Activated CD8-positive, alpha-beta T cell treated with anti-CD3 and anti-CD28 coated beads for 36 hours (primary cell): ENCODE results near the gene PLRG1. TPM values are rescaled to one million over a fixed set of nuclear protein-coding genes. Genes with fewer than 3 reads are reported as not detected.
A peak's percentile ranks its signal among the peaks of the same experiment; 100 is the strongest.

Experiments
- ATAC-seq: fragments of 200-7000 bp; cut with Tn5 transposase; one replicate; pipeline ENCODE4 v1.10.0; 2021; ENCODE audit warnings: mild to moderate bottlenecking, moderate library complexity
- CTCF ChIA-PET: fragments of 350-600 bp; sonication (Branson Sonifier 250); formaldehyde crosslinking; loops from one replicate; lab custom pipeline; 2021; ENCODE audit warnings: antibody characterized with exemption; lab: Charles Lee
- POLR2A ChIA-PET: fragments of 350-600 bp; sonication (Branson Sonifier 250); formaldehyde crosslinking; loops from one replicate; lab custom pipeline; 2021; ENCODE audit warnings: antibody characterized with exemption; lab: Charles Lee
- DNase-seq: peaks from one replicate; pipeline ENCODE4 v3.0.0-alpha.2; 2020
- H3K27ac Mint-ChIP-seq: one replicate; pipeline ENCODE4 v1.8.0; 2021; ENCODE audit warnings: mild to moderate bottlenecking, mixed read lengths
- H3K27me3 Mint-ChIP-seq: one replicate; pipeline ENCODE4 v1.8.0; 2021; ENCODE audit warnings: mixed read lengths
- H3K36me3 Mint-ChIP-seq: one replicate; pipeline ENCODE4 v1.8.0; 2021; ENCODE audit warnings: low read depth, mixed read lengths
- H3K4me1 Mint-ChIP-seq: one replicate; pipeline ENCODE4 v1.8.0; 2021; ENCODE audit warnings: low read depth, mixed read lengths
- H3K4me3 Mint-ChIP-seq: one replicate; pipeline ENCODE4 v1.8.0; 2021; ENCODE audit warnings: mild to moderate bottlenecking, moderate library complexity, mixed read lengths
- H3K9me3 Mint-ChIP-seq: one replicate; pipeline ENCODE4 v1.8.0; 2021; ENCODE audit warnings: mixed read lengths
- intact Hi-C: fragments of 100-400 bp; cut with micrococcal nuclease; formaldehyde crosslinking; loops from one replicate; pipeline ENCODE4 v1.10.0; 2022
- total RNA-seq, 2 experiments: library from RNA; stranded (reverse); gene quantifications; one replicate each; pipeline ENCODE4 v1.2.3, GENCODE V29; 2021
- TF ChIP-seq, protein P1 (sequence below): fragments of 200-600 bp; IDR thresholded peaks from one replicate; pipeline ENCODE4 v1.8.0; 2022; ENCODE audit warnings: antibody characterized with exemption, mild to moderate bottlenecking

PLRG1 gene
- total RNA-seq, 2 experiments from 2014 or later = 114 to 121 TPM

DNA sequence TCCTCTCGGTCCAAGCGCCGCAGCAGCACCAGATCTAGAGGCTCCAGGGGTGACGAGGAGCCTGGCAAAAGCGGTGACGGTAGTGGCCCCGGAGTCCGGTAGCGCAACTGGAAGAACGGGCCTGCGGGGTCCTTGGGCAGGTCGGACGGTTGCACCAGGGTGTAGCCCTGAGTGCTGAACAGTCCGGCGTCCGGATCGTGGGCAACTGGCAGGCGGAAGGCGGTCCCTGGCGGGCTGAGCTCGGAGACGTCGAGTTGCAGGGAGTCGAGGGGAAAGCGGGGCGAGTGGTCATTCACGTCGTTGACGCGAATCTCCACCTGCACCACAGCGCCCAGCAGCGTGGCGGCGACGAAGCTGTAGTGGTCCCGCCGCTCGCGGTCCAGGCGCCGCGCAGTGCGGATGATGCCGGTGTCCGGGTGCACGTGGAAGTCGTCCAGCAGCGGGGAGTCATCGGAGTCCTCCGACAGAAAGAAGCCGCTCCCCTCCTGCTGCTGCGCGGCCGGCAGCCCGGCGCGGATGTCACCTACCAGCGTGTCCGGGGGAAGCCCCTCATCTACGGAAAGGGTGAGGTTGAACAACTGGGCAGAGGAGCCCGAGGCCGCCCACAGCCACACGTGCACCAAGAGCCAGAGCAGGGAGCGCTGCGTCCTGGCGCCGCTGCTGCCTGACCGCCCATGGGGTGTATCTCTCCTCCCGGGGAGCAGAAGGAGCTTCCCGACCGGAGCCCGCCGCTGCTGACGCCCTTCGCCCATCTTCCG, 59.4 kb downstream of the PLRG1 start:
- POLR2A ChIA-PET = interaction anchor here (0.9 kb wide), 1 partner anchor 59 kb away, joined by 3 read pairs; the partner anchor contains the start of gene PLRG1
- intact Hi-C loops = no loop called here
- peak overlapping the region; percentile 63 for H3K4me3 Mint-ChIP-seq
- H3K9me3 Mint-ChIP-seq = no peaks in the 10 kb centered on the region
- TF ChIP-seq, protein P1, sequence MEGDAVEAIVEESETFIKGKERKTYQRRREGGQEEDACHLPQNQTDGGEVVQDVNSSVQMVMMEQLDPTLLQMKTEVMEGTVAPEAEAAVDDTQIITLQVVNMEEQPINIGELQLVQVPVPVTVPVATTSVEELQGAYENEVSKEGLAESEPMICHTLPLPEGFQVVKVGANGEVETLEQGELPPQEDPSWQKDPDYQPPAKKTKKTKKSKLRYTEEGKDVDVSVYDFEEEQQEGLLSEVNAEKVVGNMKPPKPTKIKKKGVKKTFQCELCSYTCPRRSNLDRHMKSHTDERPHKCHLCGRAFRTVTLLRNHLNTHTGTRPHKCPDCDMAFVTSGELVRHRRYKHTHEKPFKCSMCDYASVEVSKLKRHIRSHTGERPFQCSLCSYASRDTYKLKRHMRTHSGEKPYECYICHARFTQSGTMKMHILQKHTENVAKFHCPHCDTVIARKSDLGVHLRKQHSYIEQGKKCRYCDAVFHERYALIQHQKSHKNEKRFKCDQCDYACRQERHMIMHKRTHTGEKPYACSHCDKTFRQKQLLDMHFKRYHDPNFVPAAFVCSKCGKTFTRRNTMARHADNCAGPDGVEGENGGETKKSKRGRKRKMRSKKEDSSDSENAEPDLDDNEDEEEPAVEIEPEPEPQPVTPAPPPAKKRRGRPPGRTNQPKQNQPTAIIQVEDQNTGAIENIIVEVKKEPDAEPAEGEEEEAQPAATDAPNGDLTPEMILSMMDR = no peak
- H3K27ac Mint-ChIP-seq = no peak overlapping the region
- peak; percentile 78 for ATAC-seq
- CTCF ChIA-PET = no interaction called here
- DNase-seq = peak; percentile 61
- H3K27me3 Mint-ChIP-seq = peaks cover 52% of the 10 kb centered on the region
- no peaks in the 10 kb centered on the region for H3K36me3 Mint-ChIP-seq
- H3K4me1 Mint-ChIP-seq = peaks cover 16% of the 10 kb centered on the region

DNA sequence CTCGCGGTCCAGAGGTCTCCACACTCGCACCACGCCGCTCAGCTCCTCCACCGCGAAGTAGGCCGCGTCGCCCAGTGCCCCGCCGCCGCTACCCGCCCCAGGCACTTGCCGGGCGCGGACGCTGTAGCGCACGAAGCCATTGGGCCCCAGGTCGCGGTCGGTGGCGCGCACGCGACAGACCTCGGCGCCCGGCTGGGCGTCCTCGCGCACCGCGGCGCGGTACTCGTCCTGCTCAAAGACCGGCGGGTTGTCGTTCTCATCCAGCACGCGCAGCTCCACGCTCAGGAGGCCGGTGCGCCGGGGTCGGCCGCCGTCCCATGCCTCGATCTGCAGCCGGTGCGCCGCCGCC, 60.0 kb downstream of the PLRG1 start:
- ATAC-seq = no peak
- TF ChIP-seq, protein P1 = no peak
- Mint-ChIP-seq H3K4me3 (peak overlapping the region; percentile 63), H3K4me1 (peaks cover 16% of the 10 kb centered on the region), H3K36me3 (no peaks in the 10 kb centered on the region), H3K27ac (no peak overlapping the region), H3K9me3 (no peaks in the 10 kb centered on the region), H3K27me3 (peaks cover 51% of the 10 kb centered on the region)
- DNase-seq = peak; percentile 5
- intact Hi-C loops = no loop called here
- ChIA-PET POLR2A (no interaction called here), CTCF (no interaction called here)

DNA sequence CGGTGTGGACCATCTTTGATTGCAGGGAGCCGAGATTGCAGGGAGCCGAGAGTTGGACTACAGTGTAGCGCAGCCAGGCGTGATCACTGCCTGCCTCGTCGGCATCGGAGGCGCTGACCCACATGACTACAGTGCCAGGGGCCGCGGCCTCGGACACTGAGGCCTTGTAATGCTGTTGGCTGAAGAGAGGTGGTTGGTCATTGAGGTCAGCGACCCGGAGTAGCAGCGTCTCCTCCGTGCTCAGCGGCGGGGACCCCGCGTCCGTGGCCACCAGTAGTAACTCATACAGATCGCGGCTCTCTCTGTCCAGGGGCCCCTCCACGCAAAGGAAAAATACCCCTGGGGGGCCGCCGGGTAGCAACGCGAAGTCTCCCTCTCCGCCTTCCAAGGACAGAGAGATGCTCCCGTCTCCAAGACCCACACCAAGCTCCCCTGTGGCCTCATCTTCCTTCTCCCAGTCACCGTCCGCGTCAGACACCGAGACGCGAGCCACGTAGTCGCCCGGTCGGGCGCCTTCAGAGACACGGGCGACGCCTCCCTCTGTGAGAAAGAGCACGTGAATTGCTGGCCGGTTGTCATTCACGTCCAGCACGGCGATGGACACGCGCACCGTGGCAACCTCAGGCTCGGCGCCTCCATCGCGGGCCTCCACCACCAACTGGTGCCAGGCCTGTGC, 60.5 kb downstream of the PLRG1 start:
- ATAC-seq = no peak
- ChIA-PET CTCF (no interaction called here), POLR2A (no interaction called here)
- Mint-ChIP-seq H3K27me3 (peaks cover 51% of the 10 kb centered on the region), H3K4me1 (peaks cover 16% of the 10 kb centered on the region), H3K4me3 (no peak overlapping the region), H3K36me3 (no peaks in the 10 kb centered on the region), H3K9me3 (no peaks in the 10 kb centered on the region), H3K27ac (no peak overlapping the region)
- DNase-seq = no peak
- intact Hi-C loops = no loop called here
- TF ChIP-seq, protein P1 = no peak

DNA sequence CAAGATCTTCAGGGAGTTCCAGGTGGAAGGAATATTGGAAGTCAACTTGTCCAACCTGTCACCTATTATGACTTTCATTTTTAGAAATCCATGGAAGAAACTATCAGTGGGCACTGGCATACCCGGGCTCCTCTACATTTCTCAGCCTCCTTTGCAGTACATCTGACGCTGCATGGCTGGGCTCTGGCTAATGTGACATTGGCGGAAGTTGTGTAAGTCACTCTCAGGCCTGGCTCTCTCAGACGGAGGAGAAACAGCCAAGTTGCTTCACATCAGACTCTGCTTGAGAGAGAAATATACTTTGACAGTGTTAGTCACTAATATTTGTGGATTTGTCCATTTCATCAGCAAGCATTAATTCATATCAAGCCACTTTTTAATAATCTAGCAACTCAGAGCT, 63.1 kb downstream of the PLRG1 start:
- TF ChIP-seq, protein P1 = no peak
- Mint-ChIP-seq H3K4me1 (peaks cover 14% of the 10 kb centered on the region), H3K27me3 (peaks cover 36% of the 10 kb centered on the region), H3K9me3 (no peaks in the 10 kb centered on the region), H3K27ac (no peak overlapping the region), H3K4me3 (no peak overlapping the region), H3K36me3 (no peaks in the 10 kb centered on the region)
- POLR2A ChIA-PET = no interaction called here
- ATAC-seq (no peak), DNase-seq (no peak)
- intact Hi-C loops = no loop called here
- CTCF ChIA-PET = interaction anchor here (1.2 kb wide), 1 partner anchor 16 kb away, joined by 4 read pairs; no protein-coding TSS in a partner anchor

DNA sequence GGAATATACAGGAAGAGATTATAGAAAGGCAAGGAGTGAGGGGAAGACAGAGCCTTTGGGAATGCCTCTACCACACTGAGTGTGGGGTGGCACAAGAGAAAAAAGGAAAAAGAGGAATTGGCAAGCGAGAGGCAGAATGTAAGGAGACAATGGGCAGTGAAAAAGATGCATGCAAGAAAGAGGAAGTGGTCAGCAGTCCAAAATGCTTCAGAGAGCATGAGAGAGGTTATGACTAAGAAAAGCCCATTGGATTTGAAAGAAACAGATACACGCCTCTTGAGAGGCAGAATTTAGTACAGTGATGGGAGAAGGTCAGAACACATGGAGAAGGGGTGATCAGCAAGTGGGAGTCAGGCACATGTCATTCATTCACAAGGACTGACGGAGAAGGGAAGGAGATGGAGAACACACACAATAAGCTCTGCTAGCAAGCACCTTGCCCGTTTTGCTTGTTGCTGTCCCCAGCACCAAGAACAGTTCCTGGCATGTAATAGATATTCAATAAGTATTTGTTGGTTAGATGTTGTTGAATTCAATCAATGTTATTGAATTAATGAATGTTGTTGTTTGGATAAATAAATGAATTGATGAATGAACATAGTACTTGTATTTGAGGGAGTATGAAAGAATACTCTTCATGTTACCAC, 65.0 kb downstream of the PLRG1 start:
- ChIA-PET CTCF (no interaction called here), POLR2A (interaction anchor here (0.5 kb wide), 1 partner anchor 63 kb away, joined by 5 read pairs; no protein-coding TSS in a partner anchor)
- DNase-seq = no peak
- Mint-ChIP-seq H3K9me3 (no peaks in the 10 kb centered on the region), H3K27ac (no peak overlapping the region), H3K27me3 (peaks cover 22% of the 10 kb centered on the region), H3K36me3 (no peaks in the 10 kb centered on the region), H3K4me3 (no peak overlapping the region), H3K4me1 (no peaks in the 10 kb centered on the region)
- intact Hi-C loops = no loop called here
- TF ChIP-seq, protein P1 = no peak
- no peak for ATAC-seq
